ENCODE measurements around the gene GLDC.

DNA sequence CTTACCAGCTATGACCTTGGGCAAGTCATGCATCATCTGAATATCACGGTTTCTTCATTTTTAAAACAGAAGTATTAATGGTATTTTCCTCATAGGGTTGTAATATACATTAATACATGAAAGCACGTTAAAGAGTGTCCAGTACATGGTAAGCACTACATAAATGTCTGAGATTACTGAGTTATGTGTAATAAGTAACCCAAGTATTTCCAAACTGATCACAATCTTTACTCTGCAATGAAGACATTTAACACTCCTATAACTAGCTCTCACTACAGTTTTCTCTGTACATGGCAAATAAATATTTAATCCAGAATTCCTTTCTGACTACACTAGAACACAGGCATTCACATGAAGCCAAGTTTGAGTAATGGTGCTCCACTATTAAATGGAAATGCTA lies 4.0 kb downstream of the GLDC start:
- TF ChIP-seq POLR2A (IDR thresholded peaks at IDR 0.05; ENCODE audit: low read depth) = no peak
- TF ChIP-seq, protein P1, sequence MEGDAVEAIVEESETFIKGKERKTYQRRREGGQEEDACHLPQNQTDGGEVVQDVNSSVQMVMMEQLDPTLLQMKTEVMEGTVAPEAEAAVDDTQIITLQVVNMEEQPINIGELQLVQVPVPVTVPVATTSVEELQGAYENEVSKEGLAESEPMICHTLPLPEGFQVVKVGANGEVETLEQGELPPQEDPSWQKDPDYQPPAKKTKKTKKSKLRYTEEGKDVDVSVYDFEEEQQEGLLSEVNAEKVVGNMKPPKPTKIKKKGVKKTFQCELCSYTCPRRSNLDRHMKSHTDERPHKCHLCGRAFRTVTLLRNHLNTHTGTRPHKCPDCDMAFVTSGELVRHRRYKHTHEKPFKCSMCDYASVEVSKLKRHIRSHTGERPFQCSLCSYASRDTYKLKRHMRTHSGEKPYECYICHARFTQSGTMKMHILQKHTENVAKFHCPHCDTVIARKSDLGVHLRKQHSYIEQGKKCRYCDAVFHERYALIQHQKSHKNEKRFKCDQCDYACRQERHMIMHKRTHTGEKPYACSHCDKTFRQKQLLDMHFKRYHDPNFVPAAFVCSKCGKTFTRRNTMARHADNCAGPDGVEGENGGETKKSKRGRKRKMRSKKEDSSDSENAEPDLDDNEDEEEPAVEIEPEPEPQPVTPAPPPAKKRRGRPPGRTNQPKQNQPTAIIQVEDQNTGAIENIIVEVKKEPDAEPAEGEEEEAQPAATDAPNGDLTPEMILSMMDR (IDR thresholded peaks at IDR 0.05) = no peak
